ENCODE measurements around the gene ASIC4. TPM values are rescaled to one million over a fixed set of nuclear protein-coding genes. Genes with fewer than 3 reads are reported as not detected.

ASIC4 gene
- total and polyA plus RNA-seq, 9 of the 15 experiments (the other 6 are each of a cell fraction or from before 2014, with no cell fraction given): 0.07 to 19.2 (median 4.8) TPM

DNA sequence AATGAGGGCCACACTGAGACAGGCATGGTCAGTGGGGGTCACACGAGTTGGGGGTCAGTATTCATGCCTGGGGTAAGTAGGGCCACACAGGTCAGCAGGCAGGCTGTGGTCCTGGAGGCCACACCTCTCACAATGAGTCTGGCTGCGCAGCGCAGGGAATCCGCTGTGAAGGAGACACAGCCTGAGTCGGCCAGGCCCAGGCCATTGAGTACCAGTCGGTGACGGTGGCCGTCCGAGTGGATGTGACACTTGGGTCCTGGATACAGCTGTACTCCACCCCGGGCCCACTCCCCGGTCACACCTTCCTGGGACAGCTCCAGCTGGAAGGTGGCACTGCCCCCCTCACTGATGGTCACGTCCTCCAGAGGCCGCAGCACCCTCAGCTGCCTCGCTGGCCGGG, 40.1 kb downstream of the ASIC4 start:
- intact Hi-C loops (cut with micrococcal nuclease): no loop called here
- no peak for TF ChIP-seq TAL1 (IDR thresholded peaks at IDR 0.05)
- CTCF ChIA-PET (ENCODE audit: low intra/inter-chr PET ratio): no interaction called here

DNA sequence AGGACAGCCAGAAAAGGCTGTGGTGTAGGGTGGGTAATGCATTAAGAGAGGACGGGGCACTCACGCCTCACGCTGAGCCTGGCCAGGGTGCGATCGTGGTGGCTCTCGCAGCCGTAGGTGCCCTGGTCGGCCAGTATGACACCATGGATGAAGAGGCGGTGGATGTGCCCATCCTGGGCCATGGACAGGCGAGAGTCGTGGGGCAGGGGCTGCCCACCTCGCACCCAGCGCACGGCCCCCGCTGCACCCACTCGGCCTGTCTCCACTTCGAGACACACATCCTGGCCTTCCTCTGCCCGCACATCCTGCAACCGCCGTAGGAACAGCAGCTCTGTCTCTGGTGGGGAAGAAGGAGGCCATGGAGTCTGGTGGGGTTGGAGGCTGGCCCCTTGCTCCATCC, 41.7 kb downstream of the ASIC4 start:
- H2AFZ ChIP-seq (ENCODE audit: low read depth, low read length): no peak overlapping the region
- FAIRE-seq (no peak), DNase-seq (ENCODE audit: extremely low read depth in 1 of 4, low spot score in 3 of 4) (no peak), ATAC-seq (no peak)
- no peak overlapping the region for H3K27ac ChIP-seq (ENCODE audit: extremely low read depth, low read depth, low read length)
- WGBS (ENCODE audit: insufficient coverage, low coverage, missing lambda C conversion rate): 34% methylated on average over 10 of the region's 20 CpGs
- intact Hi-C loops (cut with micrococcal nuclease) (no loop called here), in situ Hi-C loops (cut with MboI) (no loop called here)
- ChIA-PET CTCF (ENCODE audit: low intra/inter-chr PET ratio) (no interaction called here), POLR2A (no interaction called here)
- no peaks in the 10 kb centered on the region for H3K9me3 ChIP-seq (replicated peaks; ENCODE audit: control insufficient read depth, insufficient read depth, low read depth, low read length)
- H3K9me1 ChIP-seq (ENCODE audit: control insufficient read depth, insufficient read depth, low read length): no peaks in the 10 kb centered on the region
- peaks cover 0 to 8% of the 10 kb centered on the region in 2 experiments; a peak in 3 of 5 replicates for H3K27me3 ChIP-seq (ENCODE audit: control insufficient read depth in 2 of 2, insufficient read depth in 2 of 2, low read length in 2 of 2)
- H3K9ac ChIP-seq (ENCODE audit: insufficient read depth in 1 of 2, low read depth in 2 of 2, low read length in 2 of 2): no peak overlapping the region
- BruUV-seq (replicated peaks): no TSS peak
- no peaks in the 10 kb centered on the region for H3K79me2 ChIP-seq (ENCODE audit: control insufficient read depth, insufficient read depth, low read length)
- H3K4me2 ChIP-seq (ENCODE audit: insufficient read depth, low read length): no peak overlapping the region
- H3K4me1 ChIP-seq (replicated peaks in 1 of 2; ENCODE audit: control insufficient read depth in 2 of 2, insufficient read depth in 2 of 2, low read length in 2 of 2): peaks cover 6 to 54% of the 10 kb centered on the region in 2 experiments; a peak in 3 of 5 replicates
- H3K36me3 ChIP-seq (ENCODE audit: control insufficient read depth, insufficient read depth, low read length): no peaks in the 10 kb centered on the region
- H4K20me1 ChIP-seq (replicated peaks; ENCODE audit: control insufficient read depth, insufficient read depth, low read length): no peaks in the 10 kb centered on the region
- no peak overlapping the region for H3K4me3 ChIP-seq
- TF ChIP-seq PML (IDR thresholded peaks at IDR 0.05; ENCODE audit: low read length) (no peak), SMAD1 (IDR thresholded peaks at IDR 0.05; ENCODE audit: low read depth, low read length, partially characterized antibody) (no peak), COPS2 (conservative IDR thresholded peaks at IDR 0.05) (no peak), YY1 (IDR thresholded peaks at IDR 0.05; ENCODE audit: borderline replicate concordance in 1 of 3, control insufficient read depth in 1 of 3, extremely low read depth in 1 of 3, insufficient read depth in 3 of 3, insufficient read length in 1 of 3, insufficient replicate concordance in 2 of 3, low read depth in 1 of 3, low read length in 2 of 3) (no peak)
- TF ChIP-seq, protein P1, sequence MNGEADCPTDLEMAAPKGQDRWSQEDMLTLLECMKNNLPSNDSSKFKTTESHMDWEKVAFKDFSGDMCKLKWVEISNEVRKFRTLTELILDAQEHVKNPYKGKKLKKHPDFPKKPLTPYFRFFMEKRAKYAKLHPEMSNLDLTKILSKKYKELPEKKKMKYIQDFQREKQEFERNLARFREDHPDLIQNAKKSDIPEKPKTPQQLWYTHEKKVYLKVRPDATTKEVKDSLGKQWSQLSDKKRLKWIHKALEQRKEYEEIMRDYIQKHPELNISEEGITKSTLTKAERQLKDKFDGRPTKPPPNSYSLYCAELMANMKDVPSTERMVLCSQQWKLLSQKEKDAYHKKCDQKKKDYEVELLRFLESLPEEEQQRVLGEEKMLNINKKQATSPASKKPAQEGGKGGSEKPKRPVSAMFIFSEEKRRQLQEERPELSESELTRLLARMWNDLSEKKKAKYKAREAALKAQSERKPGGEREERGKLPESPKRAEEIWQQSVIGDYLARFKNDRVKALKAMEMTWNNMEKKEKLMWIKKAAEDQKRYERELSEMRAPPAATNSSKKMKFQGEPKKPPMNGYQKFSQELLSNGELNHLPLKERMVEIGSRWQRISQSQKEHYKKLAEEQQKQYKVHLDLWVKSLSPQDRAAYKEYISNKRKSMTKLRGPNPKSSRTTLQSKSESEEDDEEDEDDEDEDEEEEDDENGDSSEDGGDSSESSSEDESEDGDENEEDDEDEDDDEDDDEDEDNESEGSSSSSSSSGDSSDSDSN (IDR thresholded peaks at IDR 0.05; ENCODE audit: borderline replicate concordance in 1 of 2, low read depth in 2 of 2, low read length in 2 of 2): no peak
- TF ChIP-seq, protein P2, sequence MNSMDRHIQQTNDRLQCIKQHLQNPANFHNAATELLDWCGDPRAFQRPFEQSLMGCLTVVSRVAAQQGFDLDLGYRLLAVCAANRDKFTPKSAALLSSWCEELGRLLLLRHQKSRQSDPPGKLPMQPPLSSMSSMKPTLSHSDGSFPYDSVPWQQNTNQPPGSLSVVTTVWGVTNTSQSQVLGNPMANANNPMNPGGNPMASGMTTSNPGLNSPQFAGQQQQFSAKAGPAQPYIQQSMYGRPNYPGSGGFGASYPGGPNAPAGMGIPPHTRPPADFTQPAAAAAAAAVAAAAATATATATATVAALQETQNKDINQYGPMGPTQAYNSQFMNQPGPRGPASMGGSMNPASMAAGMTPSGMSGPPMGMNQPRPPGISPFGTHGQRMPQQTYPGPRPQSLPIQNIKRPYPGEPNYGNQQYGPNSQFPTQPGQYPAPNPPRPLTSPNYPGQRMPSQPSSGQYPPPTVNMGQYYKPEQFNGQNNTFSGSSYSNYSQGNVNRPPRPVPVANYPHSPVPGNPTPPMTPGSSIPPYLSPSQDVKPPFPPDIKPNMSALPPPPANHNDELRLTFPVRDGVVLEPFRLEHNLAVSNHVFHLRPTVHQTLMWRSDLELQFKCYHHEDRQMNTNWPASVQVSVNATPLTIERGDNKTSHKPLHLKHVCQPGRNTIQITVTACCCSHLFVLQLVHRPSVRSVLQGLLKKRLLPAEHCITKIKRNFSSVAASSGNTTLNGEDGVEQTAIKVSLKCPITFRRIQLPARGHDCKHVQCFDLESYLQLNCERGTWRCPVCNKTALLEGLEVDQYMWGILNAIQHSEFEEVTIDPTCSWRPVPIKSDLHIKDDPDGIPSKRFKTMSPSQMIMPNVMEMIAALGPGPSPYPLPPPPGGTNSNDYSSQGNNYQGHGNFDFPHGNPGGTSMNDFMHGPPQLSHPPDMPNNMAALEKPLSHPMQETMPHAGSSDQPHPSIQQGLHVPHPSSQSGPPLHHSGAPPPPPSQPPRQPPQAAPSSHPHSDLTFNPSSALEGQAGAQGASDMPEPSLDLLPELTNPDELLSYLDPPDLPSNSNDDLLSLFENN (IDR thresholded peaks at IDR 0.05; ENCODE audit: low read depth in 2 of 2, low read length in 2 of 2): no peak

More for the DNA sequence above, 40.1 kb downstream of the ASIC4 start:
- no peak overlapping the region for H3K4me2 ChIP-seq (ENCODE audit: insufficient read depth, low read length)
- WGBS (ENCODE audit: insufficient coverage, low coverage, missing lambda C conversion rate): 58% methylated on average over 10 of the region's 15 CpGs
- no peaks in the 10 kb centered on the region for H3K36me3 ChIP-seq (ENCODE audit: control insufficient read depth, insufficient read depth, low read length)
- no peak overlapping the region for H2AFZ ChIP-seq (ENCODE audit: low read depth, low read length)
- peaks cover 0 to 8% of the 10 kb centered on the region in 2 experiments; a peak in 3 of 5 replicates for H3K27me3 ChIP-seq (ENCODE audit: control insufficient read depth in 2 of 2, insufficient read depth in 2 of 2, low read length in 2 of 2)
- H3K9ac ChIP-seq (ENCODE audit: insufficient read depth in 1 of 2, low read depth in 2 of 2, low read length in 2 of 2): 0 out of 4 replicates have a peak overlapping the region, but pooled peaks of 1 of the 2 experiments have one; percentile 17
- no peak overlapping the region for H3K4me3 ChIP-seq
- no peaks in the 10 kb centered on the region for H3K9me1 ChIP-seq (ENCODE audit: control insufficient read depth, insufficient read depth, low read length)
- no peak for DNase-seq (ENCODE audit: extremely low read depth in 1 of 4, low spot score in 3 of 4)
- H3K27ac ChIP-seq (ENCODE audit: extremely low read depth, low read depth, low read length): no peak overlapping the region
- no peaks in the 10 kb centered on the region for H3K9me3 ChIP-seq (replicated peaks; ENCODE audit: control insufficient read depth, insufficient read depth, low read depth, low read length)
- H3K4me1 ChIP-seq (replicated peaks in 1 of 2; ENCODE audit: control insufficient read depth in 2 of 2, insufficient read depth in 2 of 2, low read length in 2 of 2): peaks cover 4 to 50% of the 10 kb centered on the region in 2 experiments; a peak in 3 of 5 replicates
- FAIRE-seq: no peak
- in situ Hi-C loops (cut with MboI): no loop called here
- POLR2A ChIA-PET: no interaction called here
- H4K20me1 ChIP-seq (replicated peaks; ENCODE audit: control insufficient read depth, insufficient read depth, low read length): no peaks in the 10 kb centered on the region
- no TSS peak for BruUV-seq (replicated peaks)
- no peak for ATAC-seq
- no peaks in the 10 kb centered on the region for H3K79me2 ChIP-seq (ENCODE audit: control insufficient read depth, insufficient read depth, low read length)

Measured in K562 (cell line).